Keratinocyte (primary cell): Measurements from ENCODE around the gene ZMIZ1. TPM values are rescaled to one million over a fixed set of nuclear protein-coding genes. Genes with fewer than 3 reads are reported as not detected.

Experiments
- DNase-seq: peaks from one replicate; pipeline ENCODE4 v3.0.0-alpha.2; 2011; ENCODE audit warnings: low read depth, missing footprints, low spot score
- FAIRE-seq: peaks from 2 replicates; lab custom pipeline; 2011; peaks lifted over from hg19 to GRCh38; lab: Jason Lieb, UNC
- H2AFZ ChIP-seq: 2 replicates; pipeline ENCODE4 v1.6.0; 2012; ENCODE audit warnings: low read length, control low read depth, inconsistent platforms; ENCODE audit not compliant: control insufficient read depth
- H3K27ac ChIP-seq: 2 replicates; pipeline ENCODE4 v1.5.1; 2011; ENCODE audit warnings: low read length; ENCODE audit not compliant: control insufficient read depth, insufficient read depth
- H3K27me3 ChIP-seq: 3 replicates; pipeline ENCODE4 v1.6.0; 2011; ENCODE audit warnings: low read length; ENCODE audit not compliant: control insufficient read depth, insufficient read depth; ENCODE audit errors: extremely low read depth
- H3K36me3 ChIP-seq, 2 experiments: 2 replicates in 1 of 2; 3 replicates in 1 of 2; pipeline ENCODE4 v1.5.1; 2011; ENCODE audit warnings: low read length in 2 of 2, mild to moderate bottlenecking in 1 of 2; ENCODE audit not compliant: control insufficient read depth in 2 of 2, insufficient read depth in 2 of 2; ENCODE audit errors: extremely low read depth in 1 of 2
- H3K4me1 ChIP-seq: 3 replicates; pipeline ENCODE4 v1.5.1; 2011; ENCODE audit warnings: low read length; ENCODE audit not compliant: control insufficient read depth, insufficient read depth; ENCODE audit errors: extremely low read depth
- H3K4me2 ChIP-seq: 3 replicates; pipeline ENCODE4 v1.6.0; 2011; ENCODE audit warnings: low read depth, low read length; ENCODE audit not compliant: control insufficient read depth, insufficient read depth; ENCODE audit errors: extremely low read depth
- H3K4me3 ChIP-seq, 3 experiments: fragments of 200-600 bp in 1 of 3; sonication (generic) in 1 of 3; 2 replicates in 2 of 3; 3 replicates in 1 of 3; pipeline ENCODE4 v1.5.1; 2011 to 2016; ENCODE audit warnings: low read length in 3 of 3, mild to moderate bottlenecking in 3 of 3, control low read depth in 2 of 3, inconsistent platforms in 1 of 3, low read depth in 1 of 3, mixed read lengths in 1 of 3, mixed run types in 1 of 3, moderate library complexity in 1 of 3; ENCODE audit not compliant: control insufficient read depth in 2 of 3, insufficient read depth in 2 of 3; ENCODE audit errors: extremely low read depth in 1 of 3
- H3K79me2 ChIP-seq: 2 replicates; pipeline ENCODE4 v1.6.0; 2012; ENCODE audit warnings: low read length; ENCODE audit not compliant: control insufficient read depth, insufficient read depth
- H3K9ac ChIP-seq: 3 replicates; pipeline ENCODE4 v1.6.0; 2011; ENCODE audit warnings: low read length; ENCODE audit not compliant: control insufficient read depth, insufficient read depth; ENCODE audit errors: extremely low read depth
- H3K9me1 ChIP-seq: 3 replicates; pipeline ENCODE4 v1.6.0; 2011; ENCODE audit warnings: low read length; ENCODE audit not compliant: control insufficient read depth, insufficient read depth; ENCODE audit errors: extremely low read depth
- H3K9me3 ChIP-seq: 2 replicates; pipeline ENCODE4 v1.5.1; 2012; ENCODE audit warnings: low read depth, low read length; ENCODE audit not compliant: control insufficient read depth
- H4K20me1 ChIP-seq: 3 replicates; pipeline ENCODE4 v1.6.0; 2011; ENCODE audit warnings: low read length; ENCODE audit not compliant: control insufficient read depth, insufficient read depth; ENCODE audit errors: extremely low read depth
- CTCF ChIP-seq, 3 experiments: IDR thresholded peaks in 1 of 3; conservative IDR thresholded peaks in 1 of 3; optimal IDR thresholded peaks in 1 of 3; 2 replicates in 2 of 3; 3 replicates in 1 of 3; pipeline versions ENCODE3 to v1.5.1; 2011; ENCODE audit warnings: low read length in 3 of 3, mild to moderate bottlenecking in 3 of 3, moderate library complexity in 2 of 3, control low read depth in 1 of 3, inconsistent platforms in 1 of 3; ENCODE audit not compliant: insufficient read depth in 2 of 3; ENCODE audit errors: extremely low read depth in 1 of 3
- EZH2 ChIP-seq: IDR thresholded peaks from one replicate; pipeline ENCODE4 v1.6.1; 2012; ENCODE audit warnings: inconsistent platforms, mild to moderate bottlenecking, low read length, moderate library complexity
- dilution Hi-C: fragments of 300-500 bp; cut with MboI; formaldehyde crosslinking; loops from one replicate; pipeline ENCODE4 v1.7.0; 2020; ENCODE audit warnings: low sequenced_read_pairs; ENCODE audit not compliant: extremely low pct_ligation_motif_present
- polyA plus RNA-seq, 5 experiments: library from polyadenylated mRNA; depleted of rRNA in 3 of 5; stranded (reverse) in 3 of 5; stranded (forward) in 1 of 5; unstranded in 1 of 5; fragments of >200 nt; gene quantifications; 1 replicate in 1 of 5; 2 replicates in 3 of 5; 3 replicates in 1 of 5; pipeline versions ENCODE4 v1.2.1 to v1.2.3, GENCODE V29; 2011 to 2012; ENCODE audit warnings: missing spikeins in 2 of 5, low read depth in 1 of 5, low replicate concordance in 1 of 5

The ZMIZ1 gene
- polyA plus RNA-seq, 1 donor (not counting 4 experiments of a cell fraction or from before 2014, with no cell fraction given): 1.8 TPM

GRCh38 chr10:79353000-79353406 lies 284.2 kb downstream of the ZMIZ1 start:
- Histone ChIP-seq H3K4me1 (peaks cover 22% of the 10 kb centered on the region), H3K4me3 (no peak overlapping the region), H3K27ac (no peak overlapping the region), H3K9ac (no peak overlapping the region), H3K9me1 (peaks cover 8% of the 10 kb centered on the region), H3K4me2 (no peak overlapping the region), H3K27me3 (no peaks in the 10 kb centered on the region), H4K20me1 (peaks cover 29% of the 10 kb centered on the region), H2AFZ (no peak overlapping the region), H3K9me3 (no peaks in the 10 kb centered on the region), H3K36me3 (peaks cover 50 to 66% of the 10 kb centered on the region in 2 experiments), H3K79me2 (peaks cover 39% of the 10 kb centered on the region)
- DNase-seq (no peak), FAIRE-seq (no peak)
- dilution Hi-C loops: no loop called here
- TF ChIP-seq EZH2: no peak
- no peak for TF ChIP-seq CTCF (optimal IDR thresholded peaks at IDR 0.05 in 1 of 3, IDR thresholded peaks at IDR 0.05 in 1 of 3, conservative IDR thresholded peaks at IDR 0.05 in 1 of 3; ENCODE audit: extremely low read depth in 1 of 3, insufficient read depth in 2 of 3, low read length in 3 of 3)

- peaks cover 47 to 62% of the 10 kb centered on the region in 2 experiments for H3K36me3 ChIP-seq
- no peak for TF ChIP-seq EZH2
- no peak for TF ChIP-seq CTCF (optimal IDR thresholded peaks at IDR 0.05 in 1 of 3, IDR thresholded peaks at IDR 0.05 in 1 of 3, conservative IDR thresholded peaks at IDR 0.05 in 1 of 3; ENCODE audit: extremely low read depth in 1 of 3, insufficient read depth in 2 of 3, low read length in 3 of 3)
- H3K9ac ChIP-seq: no peak overlapping the region
- no peak for DNase-seq
- FAIRE-seq: no peak
- peaks cover 8% of the 10 kb centered on the region for H3K9me1 ChIP-seq
- no peaks in the 10 kb centered on the region for H3K27me3 ChIP-seq
- H3K9me3 ChIP-seq: no peaks in the 10 kb centered on the region
- no peak overlapping the region for H3K4me2 ChIP-seq
- H2AFZ ChIP-seq: no peak overlapping the region
- dilution Hi-C loops: no loop called here
- H3K27ac ChIP-seq: no peak overlapping the region
- H4K20me1 ChIP-seq: peaks cover 25% of the 10 kb centered on the region
- peaks cover 15% of the 10 kb centered on the region for H3K4me1 ChIP-seq
- H3K4me3 ChIP-seq: no peak overlapping the region
- peaks cover 32% of the 10 kb centered on the region for H3K79me2 ChIP-seq
Observed at GRCh38 chr10:79353726-79354125, 285.0 kb downstream of the ZMIZ1 start.
